IMR-90 (cell line): Measurements from ENCODE around the gene SPAG4. TPM values are rescaled to one million over a fixed set of nuclear protein-coding genes. Genes with fewer than 3 reads are reported as not detected.

Experiments used
- ATAC-seq: fragments of 200-7000 bp; cut with Tn5 transposase; 2 replicates; pipeline ENCODE4 v1.9.1; 2020; ENCODE audit warnings: low read depth, mild to moderate bottlenecking, moderate library complexity
- BruUV-seq: library from RNA; stranded (reverse); fragments of 400-500 nt; replicated peaks from 2 replicates; lab custom pipeline; 2021; lab: Mats Ljungman, UMichigan
- CTCF ChIA-PET: fragments of 300-600 bp; formaldehyde crosslinking; extraction: SDS; loops from one replicate; lab custom pipeline; 2021; ENCODE audit warnings: antibody characterized with exemption; lab: Yijun Ruan, JAX
- POLR2A ChIA-PET: fragments of 300-600 bp; sonication (Branson Sonifier 250); formaldehyde crosslinking; loops from one replicate; lab custom pipeline; 2022; ENCODE audit warnings: antibody characterized with exemption; ENCODE audit not compliant: unreplicated experiment; lab: Charles Lee
- DNase-seq: peaks from one replicate; pipeline ENCODE4 v3.0.0; 2013
- H2AFZ ChIP-seq: replicated peaks from 2 replicates; pipeline ENCODE3; 2013; ENCODE audit warnings: low read length, mild to moderate bottlenecking; ENCODE audit not compliant: poor library complexity
- H2AK5ac ChIP-seq: 2 replicates; pipeline ENCODE4 v1.6.1; 2013; ENCODE audit warnings: low read depth, low read length, inconsistent platforms
- H2AK9ac ChIP-seq: replicated peaks from 2 replicates; pipeline ENCODE3; 2013; ENCODE audit warnings: mild to moderate bottlenecking, low read depth, low read length, moderate library complexity; ENCODE audit not compliant: poor library complexity
- H2BK120ac ChIP-seq: 2 replicates; pipeline ENCODE4 v1.6.1; 2013; ENCODE audit warnings: low read depth, low read length, inconsistent platforms
- H2BK15ac ChIP-seq: 3 replicates; pipeline ENCODE4 v1.6.1; 2013; ENCODE audit warnings: low read depth, low read length, inconsistent platforms
- H2BK20ac ChIP-seq: 2 replicates; pipeline ENCODE4 v1.6.1; 2013; ENCODE audit warnings: low read depth, mild to moderate bottlenecking, inconsistent platforms, low read length, moderate library complexity
- H2BK5ac ChIP-seq: 2 replicates; pipeline ENCODE4 v1.6.1; 2013; ENCODE audit warnings: mild to moderate bottlenecking, low read depth, low read length, inconsistent platforms; ENCODE audit not compliant: poor library complexity, severe bottlenecking
- H3K14ac ChIP-seq: replicated peaks from 2 replicates; pipeline ENCODE4 v1.6.1; 2013; ENCODE audit warnings: low read depth, low read length, inconsistent platforms
- H3K18ac ChIP-seq: 2 replicates; pipeline ENCODE4 v1.6.1; 2013; ENCODE audit warnings: low read depth, low read length, control low read depth
- H3K23ac ChIP-seq: 2 replicates; pipeline ENCODE4 v1.6.1; 2013; ENCODE audit warnings: low read depth, low read length, inconsistent platforms
- H3K27ac ChIP-seq: 2 replicates; pipeline ENCODE4 v1.5.1; 2013; ENCODE audit warnings: mild to moderate bottlenecking, control low read depth, low read length; ENCODE audit not compliant: insufficient read depth
- H3K27me3 ChIP-seq: 2 replicates; pipeline ENCODE4 v1.6.1; 2013; ENCODE audit warnings: low read length; ENCODE audit not compliant: control insufficient read depth, insufficient read depth
- H3K36me3 ChIP-seq: 2 replicates; pipeline ENCODE4 v1.6.1; 2013; ENCODE audit warnings: low read length, mixed read lengths; ENCODE audit not compliant: control insufficient read depth, insufficient read depth
- H3K4ac ChIP-seq: 2 replicates; pipeline ENCODE4 v1.6.1; 2013; ENCODE audit warnings: low read depth, low read length, inconsistent platforms
- H3K4me1 ChIP-seq: 2 replicates; pipeline ENCODE4 v1.6.1; 2013; ENCODE audit warnings: low read length, mixed read lengths; ENCODE audit not compliant: control insufficient read depth, insufficient read depth
- H3K4me2 ChIP-seq: 2 replicates; pipeline ENCODE4 v1.6.1; 2013; ENCODE audit warnings: low read depth, mild to moderate bottlenecking, control low read depth, low read length, moderate library complexity
- H3K4me3 ChIP-seq: 2 replicates; pipeline ENCODE4 v1.5.1; 2013; ENCODE audit warnings: low read depth, mild to moderate bottlenecking, control low read depth, low read length, moderate library complexity; ENCODE audit not compliant: insufficient read depth
- H3K56ac ChIP-seq: 2 replicates; pipeline ENCODE4 v1.6.1; 2013; ENCODE audit warnings: low read length, inconsistent platforms; ENCODE audit not compliant: insufficient read depth; ENCODE audit errors: extremely low read depth
- H3K79me1 ChIP-seq, 2 experiments: 2 replicates each; pipeline ENCODE4 v1.6.1; 2013; ENCODE audit warnings: low read length in 2 of 2, inconsistent platforms in 1 of 2, low read depth in 1 of 2
- H3K9ac ChIP-seq: 2 replicates; pipeline ENCODE4 v1.6.1; 2013; ENCODE audit warnings: low read depth, low read length, control low read depth
- H3K9me1 ChIP-seq: 2 replicates; pipeline ENCODE4 v1.6.1; 2013; ENCODE audit warnings: low read length, inconsistent platforms; ENCODE audit not compliant: insufficient read depth
- H3K9me3 ChIP-seq: 2 replicates; pipeline ENCODE4 v1.6.1; 2013; ENCODE audit warnings: low read length; ENCODE audit not compliant: control insufficient read depth, insufficient read depth
- H4K20me1 ChIP-seq: 2 replicates; pipeline ENCODE4 v1.6.1; 2013; ENCODE audit warnings: low read length, inconsistent platforms; ENCODE audit not compliant: insufficient read depth
- H4K5ac ChIP-seq: 2 replicates; pipeline ENCODE4 v1.6.1; 2013; ENCODE audit warnings: mild to moderate bottlenecking, low read depth, low read length, control low read depth
- H4K8ac ChIP-seq, 2 experiments: 2 replicates each; pipeline ENCODE4 v1.6.1; 2013; ENCODE audit warnings: low read depth in 2 of 2, low read length in 2 of 2, control low read depth in 1 of 2, inconsistent platforms in 1 of 2
- H4K91ac ChIP-seq: 2 replicates; pipeline ENCODE4 v1.6.1; 2013; ENCODE audit warnings: low read depth, low read length, inconsistent platforms; ENCODE audit not compliant: insufficient read depth
- RAD21 ChIP-seq: IDR thresholded peaks from 2 replicates; pipeline ENCODE4 v1.6.1; 2012; ENCODE audit warnings: low read length, improper control_type of control experiment
- WGBS, 2 experiments: methylation state at CpG; one replicate each; pipeline versions ENCODE4 v1.1.5 to v1.1.7; 2013; ENCODE audit warnings: missing lambda C conversion rate in 2 of 2; ENCODE audit not compliant: insufficient read length in 1 of 2; ENCODE audit errors: extremely low coverage in 2 of 2; 5-methylcytosine and 5-hydroxymethylcytosine counted together
- dilution Hi-C: fragments of 300-500 bp; cut with HindIII; formaldehyde crosslinking; loops from one replicate; pipeline ENCODE4 v1.14.3; 2018; ENCODE audit warnings: low sequenced_read_pairs; ENCODE audit not compliant: unreplicated experiment
- in situ Hi-C: fragments of 300-500 bp; cut with MboI; formaldehyde crosslinking; loops from 3 replicates; pipeline ENCODE4 v1.14.3; 2019; ENCODE audit warnings: low sequenced_read_pairs, inconsistent platforms, mixed read lengths
- intact Hi-C: fragments of 100-400 bp; cut with micrococcal nuclease; formaldehyde crosslinking; loops from 2 replicates; pipeline ENCODE4 v1.10.0; 2022
- polyA plus RNA-seq, 3 experiments: library from polyadenylated mRNA; depleted of rRNA; stranded (reverse); fragments of >200 nt; gene quantifications; 2 replicates each; pipeline ENCODE4 v1.2.3, GENCODE V29; 2012; ENCODE audit warnings: low replicate concordance in 1 of 3
- total RNA-seq: library from RNA; depleted of rRNA; stranded (reverse); fragments of >200 nt; gene quantifications from 2 replicates; pipeline ENCODE4 v1.2.3, GENCODE V29; 2012

SPAG4 gene
- total and polyA plus RNA-seq, 2 of the 4 experiments (the other 2 are of a cell fraction) = 1.8 to 5.5 TPM

DNA sequence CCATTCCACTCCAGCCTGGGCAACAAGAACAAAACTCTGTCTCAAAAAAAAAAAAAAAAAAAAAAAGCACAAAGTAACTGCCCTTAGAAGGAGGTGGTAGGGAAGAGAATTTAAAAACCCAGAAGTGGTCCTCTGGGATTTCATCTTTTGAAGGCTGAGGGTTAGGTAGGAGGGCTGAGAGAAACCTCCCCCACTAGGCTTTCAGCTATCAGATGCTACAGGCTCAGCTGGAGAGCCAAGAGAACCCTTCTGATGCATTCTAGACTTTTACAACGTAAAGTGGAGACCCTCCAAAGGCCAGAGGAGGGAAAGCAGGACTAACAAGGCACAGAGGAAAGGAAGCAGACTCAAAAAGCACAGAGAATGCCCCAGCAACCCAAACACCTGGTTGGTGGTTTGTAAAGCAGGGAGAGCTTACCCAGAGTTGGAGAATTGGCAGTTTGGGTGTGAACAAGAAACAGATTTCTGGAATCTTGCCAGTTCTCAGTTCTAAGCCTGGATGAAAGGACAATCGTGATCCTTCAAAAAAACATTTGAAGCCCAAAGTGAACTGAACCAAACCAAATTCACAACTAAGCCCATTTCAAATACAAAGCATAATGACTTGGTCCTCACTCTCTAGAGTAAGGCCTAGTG, 23.2 kb upstream of the SPAG4 start:
- Histone ChIP-seq H2AK5ac (no peak overlapping the region), H3K36me3 (no peaks in the 10 kb centered on the region), H2AK9ac (no peak overlapping the region), H3K18ac (no peak overlapping the region), H2BK15ac (no peak overlapping the region), H3K4me2 (no peak overlapping the region), H4K5ac (no peak overlapping the region), H4K20me1 (no peaks in the 10 kb centered on the region), H3K9me1 (no peaks in the 10 kb centered on the region; the same call in 1 of the 2 replicates), H3K4ac (no peak overlapping the region), H3K4me3 (no peak overlapping the region), H2BK5ac (no peak overlapping the region), H3K79me1 (no peaks in the 10 kb centered on the region), H4K91ac (no peak overlapping the region), H3K9me3 (no peaks in the 10 kb centered on the region), H4K8ac (no peak overlapping the region), H3K23ac (no peak overlapping the region), H3K9ac (no peak overlapping the region), H3K27ac (no peak overlapping the region), H2BK20ac (no peak overlapping the region), H3K27me3 (peaks cover 11% of the 10 kb centered on the region), H2BK120ac (no peak overlapping the region), H3K14ac (no peak overlapping the region), H3K4me1 (no peaks in the 10 kb centered on the region), H3K56ac (no peak overlapping the region), H2AFZ (no peak overlapping the region)
- BruUV-seq = no TSS peak
- dilution Hi-C loops = no loop called here
- no CpG with 5 or more reads among the region's 2 CpGs for WGBS, 2 experiments
- no peak for ATAC-seq
- POLR2A ChIA-PET = interaction anchor here (0.7 kb wide), 1 partner anchor 420 kb away, joined by 5 read pairs; no protein-coding TSS in a partner anchor
- intact Hi-C loops = no loop called here
- DNase-seq = no peak
- CTCF ChIA-PET = no interaction called here
- TF ChIP-seq RAD21 = no peak
- in situ Hi-C loops = no loop called here
